Cardiac fibroblast (primary cell): ENCODE data around the gene RBM42.
A peak's percentile ranks its signal among the peaks of the same experiment; 100 is the strongest.

Experiments
- DNase-seq, 2 donors: peaks; one replicate each; pipeline versions ENCODE4 v3.0.0 to v3.0.0-alpha.2; 2010; ENCODE audit warnings: low read depth in 2 of 2
- H3K4me3 ChIP-seq, 2 donors: replicated peaks in 1 of 2; 1 replicate in 1 of 2; 2 replicates in 1 of 2; pipeline ENCODE4 v1.5.1; 2011; ENCODE audit warnings: low read depth in 2 of 2, low read length in 2 of 2, mild to moderate bottlenecking in 2 of 2, moderate library complexity in 1 of 2
- CTCF ChIP-seq: IDR thresholded peaks from one replicate; pipeline ENCODE4 v1.5.1; 2011; ENCODE audit warnings: low read depth, mild to moderate bottlenecking, low read length, inconsistent platforms

The RBM42 gene

GRCh38 chr19:35642312-35642711 lies 13.5 kb downstream of the RBM42 start:
- no peak for TF ChIP-seq CTCF
- no peak overlapping the region for H3K4me3 ChIP-seq
- no peak for DNase-seq

GRCh38 chr19:35642798-35643254 lies 14.0 kb downstream of the RBM42 start:
- peak overlapping the region; percentile 56 to 59 for H3K4me3 ChIP-seq
- TF ChIP-seq CTCF, result no peak
- DNase-seq, result no peak

GRCh38 chr19:35643255-35644205 lies 14.7 kb downstream of the RBM42 start:
- H3K4me3 ChIP-seq, result peak overlapping the region; percentile 56 to 59
- no peak for TF ChIP-seq CTCF
- DNase-seq, result peak; percentile 81 to 88

GRCh38 chr19:35644206-35644986 lies 15.6 kb downstream of the RBM42 start:
- no peak for TF ChIP-seq CTCF
- peak overlapping the region; percentile 56 to 59 for H3K4me3 ChIP-seq
- peak; percentile 94 to 97 for DNase-seq

GRCh38 chr19:35644987-35645679 lies 16.3 kb downstream of the RBM42 start:
- peak overlapping the region; percentile 56 to 59 for H3K4me3 ChIP-seq

More at GRCh38 chr19:35644987-35645679, 16.3 kb downstream of the RBM42 start:
- peak; percentile 57 to 65 for DNase-seq
- TF ChIP-seq CTCF, result no peak
